ENCODE measurements around the gene PIK3AP1.

PIK3AP1 gene

GRCh38 chr10:96645191-96645721, 75.1 kb downstream of the PIK3AP1 start:
- H3K27me3 Mint-ChIP-seq: no peaks in the 10 kb centered on the region
- peak; percentile 49 to 55 for DNase-seq (ENCODE audit: low spot score in 2 of 2)
- H3K27ac Mint-ChIP-seq: peak overlapping the region; percentile 98
- H3K9me3 Mint-ChIP-seq: no peaks in the 10 kb centered on the region
- H3K4me3 Mint-ChIP-seq: peak overlapping the region; percentile 63
- H3K36me3 Mint-ChIP-seq: peaks cover 23% of the 10 kb centered on the region
- peaks cover 33% of the 10 kb centered on the region for H3K4me1 Mint-ChIP-seq
- ATAC-seq (ENCODE audit: low read depth): peak; percentile 83

- peaks cover 30% of the 10 kb centered on the region for H3K4me1 Mint-ChIP-seq
These were observed 76.4 kb downstream of the PIK3AP1 start for GRCh38 chr10:96643920-96644319.

GRCh38 chr10:96642973-96643372, 77.3 kb downstream of the PIK3AP1 start:
- DNase-seq (ENCODE audit: low spot score in 2 of 2): peak; percentile 62 to 70
- Mint-ChIP-seq H3K9me3 (no peaks in the 10 kb centered on the region), H3K27ac (no peak overlapping the region), H3K27me3 (no peaks in the 10 kb centered on the region), H3K36me3 (peaks cover 30% of the 10 kb centered on the region), H3K4me3 (no peak overlapping the region), H3K4me1 (peaks cover 23% of the 10 kb centered on the region)
- ATAC-seq (ENCODE audit: low read depth): peak; percentile 36

More at GRCh38 chr10:96643920-96644319, 76.4 kb downstream of the PIK3AP1 start:
- no peaks in the 10 kb centered on the region for H3K27me3 Mint-ChIP-seq
- no peak overlapping the region for H3K4me3 Mint-ChIP-seq
- peak overlapping the region; percentile 58 for H3K27ac Mint-ChIP-seq
- H3K36me3 Mint-ChIP-seq: peaks cover 33% of the 10 kb centered on the region
- H3K9me3 Mint-ChIP-seq: no peaks in the 10 kb centered on the region
- DNase-seq (ENCODE audit: low spot score in 2 of 2) (no peak), ATAC-seq (ENCODE audit: low read depth) (no peak)

GRCh38 chr10:96642530-96642929, 77.8 kb downstream of the PIK3AP1 start:
- Mint-ChIP-seq H3K27ac (peak overlapping the region; percentile 55), H3K36me3 (peaks cover 29% of the 10 kb centered on the region)

GRCh38 chr10:96641396-96642295, 78.7 kb downstream of the PIK3AP1 start:
- DNase-seq (ENCODE audit: low spot score in 2 of 2) (no peak), ATAC-seq (ENCODE audit: low read depth) (no peak)
- peak overlapping the region; percentile 70 for H3K27ac Mint-ChIP-seq
- no peaks in the 10 kb centered on the region for H3K9me3 Mint-ChIP-seq
- H3K4me1 Mint-ChIP-seq: peaks cover 14% of the 10 kb centered on the region
- no peaks in the 10 kb centered on the region for H3K27me3 Mint-ChIP-seq
- H3K4me3 Mint-ChIP-seq: no peak overlapping the region
- H3K36me3 Mint-ChIP-seq: peaks cover 28% of the 10 kb centered on the region

More at GRCh38 chr10:96642530-96642929, 77.8 kb downstream of the PIK3AP1 start:
- ATAC-seq (ENCODE audit: low read depth): no peak
- Mint-ChIP-seq H3K27me3 (no peaks in the 10 kb centered on the region), H3K4me3 (no peak overlapping the region), H3K4me1 (peaks cover 18% of the 10 kb centered on the region), H3K9me3 (no peaks in the 10 kb centered on the region)
- no peak for DNase-seq (ENCODE audit: low spot score in 2 of 2)

- no peak overlapping the region for H3K4me3 Mint-ChIP-seq
- DNase-seq (ENCODE audit: low spot score in 2 of 2) (no peak), ATAC-seq (ENCODE audit: low read depth) (no peak)
- no peaks in the 10 kb centered on the region for H3K27me3 Mint-ChIP-seq
- peak overlapping the region; percentile 82 for H3K27ac Mint-ChIP-seq
- no peaks in the 10 kb centered on the region for H3K9me3 Mint-ChIP-seq
- H3K36me3 Mint-ChIP-seq: peaks cover 24% of the 10 kb centered on the region
- H3K4me1 Mint-ChIP-seq: peaks cover 8% of the 10 kb centered on the region
These were observed 80.4 kb downstream of the PIK3AP1 start for GRCh38 chr10:96639899-96640298.

GRCh38 chr10:96638696-96639095, 81.6 kb downstream of the PIK3AP1 start:
- no peaks in the 10 kb centered on the region for H3K9me3 Mint-ChIP-seq
- DNase-seq (ENCODE audit: low spot score in 2 of 2) (no peak), ATAC-seq (ENCODE audit: low read depth) (no peak)
- H3K36me3 Mint-ChIP-seq: peaks cover 29% of the 10 kb centered on the region
- peaks cover 9% of the 10 kb centered on the region for H3K4me1 Mint-ChIP-seq
- no peak overlapping the region for H3K27ac Mint-ChIP-seq
- no peak overlapping the region for H3K4me3 Mint-ChIP-seq
- no peaks in the 10 kb centered on the region for H3K27me3 Mint-ChIP-seq

DNA sequence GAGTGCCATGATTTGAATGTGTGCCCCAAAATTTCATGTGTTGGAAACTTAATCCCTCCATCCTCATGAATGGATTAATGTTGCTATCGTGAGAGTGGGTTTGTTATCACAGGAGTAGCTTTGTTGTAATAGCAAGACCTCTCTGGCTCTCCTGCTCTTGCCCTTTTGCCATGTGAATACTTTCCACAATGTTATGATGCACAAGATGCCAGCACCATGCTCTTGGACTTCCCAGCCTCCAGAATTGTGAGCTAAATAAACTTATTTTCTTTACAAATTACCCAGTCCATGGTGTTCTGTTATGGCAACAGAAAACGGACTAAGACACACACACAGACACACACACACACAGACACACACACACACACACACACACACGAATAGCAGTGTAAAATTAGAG, 82.2 kb downstream of the PIK3AP1 start:
- Mint-ChIP-seq H3K36me3 (peaks cover 29% of the 10 kb centered on the region), H3K4me3 (no peak overlapping the region), H3K9me3 (no peaks in the 10 kb centered on the region), H3K27ac (no peak overlapping the region), H3K4me1 (peaks cover 9% of the 10 kb centered on the region), H3K27me3 (no peaks in the 10 kb centered on the region)
- DNase-seq (ENCODE audit: low spot score in 2 of 2) (no peak), ATAC-seq (ENCODE audit: low read depth) (no peak)

GRCh38 chr10:96637709-96638108, 82.6 kb downstream of the PIK3AP1 start:
- Mint-ChIP-seq H3K9me3 (no peaks in the 10 kb centered on the region), H3K4me1 (peaks cover 9% of the 10 kb centered on the region), H3K27me3 (no peaks in the 10 kb centered on the region), H3K27ac (no peak overlapping the region), H3K36me3 (peaks cover 29% of the 10 kb centered on the region), H3K4me3 (no peak overlapping the region)
- DNase-seq (ENCODE audit: low spot score in 2 of 2): no peak
- no peak for ATAC-seq (ENCODE audit: low read depth)

- no peak for DNase-seq (ENCODE audit: low spot score in 2 of 2)
- Mint-ChIP-seq H3K27me3 (no peaks in the 10 kb centered on the region), H3K27ac (peak overlapping the region; percentile 85), H3K9me3 (no peaks in the 10 kb centered on the region), H3K4me1 (peaks cover 12% of the 10 kb centered on the region), H3K36me3 (peaks cover 30% of the 10 kb centered on the region), H3K4me3 (no peak overlapping the region)
- ATAC-seq (ENCODE audit: low read depth): no peak
These were observed 83.8 kb downstream of the PIK3AP1 start for GRCh38 chr10:96636551-96636950.

DNA sequence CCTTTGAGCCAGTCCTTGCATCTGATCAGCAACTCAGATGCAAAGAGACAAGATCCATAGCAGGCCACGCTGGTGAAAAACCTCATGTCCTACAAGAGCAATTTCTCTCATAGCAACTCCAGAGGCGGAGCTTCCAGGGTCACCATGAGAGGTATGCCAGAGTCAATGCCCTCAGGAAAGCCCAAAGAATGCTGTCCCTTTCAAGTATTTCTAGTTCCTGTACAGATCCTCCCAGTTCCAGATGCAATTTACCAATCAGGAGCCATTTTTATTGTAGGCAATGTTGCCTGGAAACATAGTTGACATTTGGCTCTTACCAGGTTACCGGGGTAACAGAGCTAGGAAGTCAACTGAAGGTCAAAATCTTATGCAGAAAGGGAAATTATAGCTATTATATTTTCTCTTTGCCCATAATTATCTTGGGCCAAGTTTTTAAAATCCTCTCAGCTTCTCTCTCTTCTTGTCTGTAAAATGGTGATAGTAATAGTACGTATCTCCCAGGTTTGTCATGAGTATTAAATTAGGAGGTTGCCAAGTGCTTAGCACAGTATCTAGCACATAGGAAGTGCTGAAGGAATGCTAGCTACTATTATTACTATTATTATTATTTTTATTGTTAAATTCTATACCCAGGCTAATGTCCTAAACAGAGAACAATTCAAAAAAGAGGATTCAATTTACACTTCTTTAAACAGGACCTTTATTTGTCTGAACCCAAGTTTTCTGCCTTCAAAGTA, 87.2 kb downstream of the PIK3AP1 start:
- Mint-ChIP-seq H3K27ac (no peak overlapping the region), H3K4me3 (no peak overlapping the region), H3K36me3 (peaks cover 26% of the 10 kb centered on the region), H3K9me3 (no peaks in the 10 kb centered on the region), H3K4me1 (peaks cover 13% of the 10 kb centered on the region), H3K27me3 (no peaks in the 10 kb centered on the region)
- DNase-seq (ENCODE audit: low spot score in 2 of 2): no peak
- ATAC-seq (ENCODE audit: low read depth): no peak

DNA sequence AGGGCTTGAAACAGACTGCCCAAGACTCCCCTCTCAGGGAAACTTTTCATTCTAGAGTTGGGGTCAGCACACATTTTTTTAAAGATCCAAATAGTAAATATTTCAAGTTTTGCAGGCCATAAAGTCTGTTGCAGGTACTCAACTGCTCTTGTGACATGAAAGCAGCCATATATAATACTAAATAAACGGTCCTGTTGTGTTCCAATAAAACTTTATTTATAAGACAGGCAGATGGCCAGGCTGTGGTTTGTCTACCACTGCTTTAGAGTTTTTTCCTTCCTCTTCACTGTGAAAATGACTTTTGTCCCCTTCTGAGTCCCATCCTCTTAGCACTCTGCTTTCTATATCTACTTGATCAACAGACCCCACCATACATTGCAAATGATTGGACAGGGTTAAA, 93.0 kb downstream of the PIK3AP1 start:
- Mint-ChIP-seq H3K36me3 (peaks cover 40% of the 10 kb centered on the region), H3K9me3 (no peaks in the 10 kb centered on the region), H3K4me1 (peaks cover 10% of the 10 kb centered on the region), H3K27me3 (no peaks in the 10 kb centered on the region), H3K4me3 (no peak overlapping the region), H3K27ac (peak overlapping the region; percentile 32)
- DNase-seq (ENCODE audit: low spot score in 2 of 2): no peak
- ATAC-seq (ENCODE audit: low read depth): no peak

- DNase-seq (ENCODE audit: low spot score in 2 of 2): no peak
- Mint-ChIP-seq H3K4me3 (no peak overlapping the region), H3K27ac (no peak overlapping the region), H3K27me3 (no peaks in the 10 kb centered on the region), H3K9me3 (no peaks in the 10 kb centered on the region), H3K4me1 (peaks cover 8% of the 10 kb centered on the region), H3K36me3 (peaks cover 38% of the 10 kb centered on the region)
- ATAC-seq (ENCODE audit: low read depth): no peak
These were observed 93.5 kb downstream of the PIK3AP1 start for GRCh38 chr10:96626795-96627194.

DNA sequence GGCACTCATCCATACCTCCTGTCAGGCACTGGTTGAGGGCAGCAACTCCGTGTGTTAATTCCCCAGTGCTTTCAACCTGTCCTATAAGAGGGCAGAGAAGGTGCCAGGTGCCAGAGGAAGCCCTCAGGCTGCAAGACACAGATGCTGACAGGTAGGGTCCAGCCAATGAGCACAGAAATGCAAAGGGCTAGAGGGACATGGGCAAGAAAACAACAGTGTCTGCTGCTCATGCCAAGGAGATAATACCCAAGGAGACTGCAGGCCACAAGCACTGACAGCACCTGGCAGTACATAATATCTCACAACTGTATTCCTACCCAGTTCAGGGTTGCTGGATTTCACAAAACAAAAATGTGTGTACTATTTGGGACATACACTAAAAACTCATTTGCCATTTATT, 95.1 kb downstream of the PIK3AP1 start:
- no peak for DNase-seq (ENCODE audit: low spot score in 2 of 2)
- no peak overlapping the region for H3K27ac Mint-ChIP-seq
- H3K9me3 Mint-ChIP-seq: no peaks in the 10 kb centered on the region
- H3K4me1 Mint-ChIP-seq: peaks cover 5% of the 10 kb centered on the region
- H3K27me3 Mint-ChIP-seq: no peaks in the 10 kb centered on the region
- H3K36me3 Mint-ChIP-seq: peaks cover 35% of the 10 kb centered on the region
- no peak overlapping the region for H3K4me3 Mint-ChIP-seq
- ATAC-seq (ENCODE audit: low read depth): no peak
